HT1080 (cell line): ENCODE measurements around the gene RALGDS. TPM values are rescaled to one million over a fixed set of nuclear protein-coding genes. Genes with fewer than 3 reads are reported as not detected.
"Not testable (repeated sequence)": the region's sequence is repeated elsewhere in the genome, so short reads cannot be mapped to it uniquely, and the experiment has no call there.

ENCODE experiments used
- DNase-seq: peaks from one replicate; pipeline ENCODE4 v3.0.0-alpha.2; 2015; ENCODE audit warnings: low read depth
- total RNA-seq: library from RNA; depleted of rRNA; stranded (reverse); fragments of >200 nt; shearing (Covaris generic); gene quantifications from 2 replicates; pipeline ENCODE4 v1.2.3, GENCODE V29; 2014

Gene RALGDS
- total RNA-seq, 1 experiment from 2014 or later = 23.4 TPM

- no peak for DNase-seq
Observed at GRCh38 chr9:133107961-133108793, 12.9 kb downstream of the RALGDS start.

GRCh38 chr9:133107245-133107722, 13.8 kb downstream of the RALGDS start:
- no peak for DNase-seq

- no peak for DNase-seq
Observed at GRCh38 chr9:133106511-133107244, 14.4 kb downstream of the RALGDS start.

- DNase-seq = no peak
Observed at GRCh38 chr9:133105461-133105770, 15.6 kb downstream of the RALGDS start.

- DNase-seq = no peak
Observed at GRCh38 chr9:133104718-133105460, 16.2 kb downstream of the RALGDS start.

GRCh38 chr9:133103987-133104505, 17.0 kb downstream of the RALGDS start:
- DNase-seq = no peak

- DNase-seq = peak; percentile 29
Observed at GRCh38 chr9:133103183-133103986, 17.7 kb downstream of the RALGDS start.

- no peak for DNase-seq
Observed at GRCh38 chr9:133102190-133103021, 18.6 kb downstream of the RALGDS start.

GRCh38 chr9:133101356-133102189, 19.5 kb downstream of the RALGDS start:
- no peak for DNase-seq

GRCh38 chr9:133100506-133101355, 20.3 kb downstream of the RALGDS start:
- no peak for DNase-seq

- DNase-seq = no peak
Observed at GRCh38 chr9:133099726-133100505, 21.1 kb downstream of the RALGDS start.

GRCh38 chr9:133098871-133099270, 22.2 kb downstream of the RALGDS start:
- no peak for DNase-seq

GRCh38 chr9:133098104-133098754, 22.8 kb downstream of the RALGDS start:
- no peak for DNase-seq

- no peak for DNase-seq
Observed at GRCh38 chr9:133094842-133095393, 26.1 kb downstream of the RALGDS start.

GRCh38 chr9:133094351-133094750, 26.7 kb downstream of the RALGDS start:
- DNase-seq = not testable (repeated sequence)

GRCh38 chr9:133090752-133091385, 30.2 kb downstream of the RALGDS start:
- DNase-seq = no peak
